ENCODE results near the gene RRP1B.
A peak's percentile ranks its signal among the peaks of the same experiment; 100 is the strongest.
"Not testable (repeated sequence)": the region's sequence is repeated elsewhere in the genome, so short reads cannot be mapped to it uniquely, and the experiment has no call there.

The RRP1B gene

DNA sequence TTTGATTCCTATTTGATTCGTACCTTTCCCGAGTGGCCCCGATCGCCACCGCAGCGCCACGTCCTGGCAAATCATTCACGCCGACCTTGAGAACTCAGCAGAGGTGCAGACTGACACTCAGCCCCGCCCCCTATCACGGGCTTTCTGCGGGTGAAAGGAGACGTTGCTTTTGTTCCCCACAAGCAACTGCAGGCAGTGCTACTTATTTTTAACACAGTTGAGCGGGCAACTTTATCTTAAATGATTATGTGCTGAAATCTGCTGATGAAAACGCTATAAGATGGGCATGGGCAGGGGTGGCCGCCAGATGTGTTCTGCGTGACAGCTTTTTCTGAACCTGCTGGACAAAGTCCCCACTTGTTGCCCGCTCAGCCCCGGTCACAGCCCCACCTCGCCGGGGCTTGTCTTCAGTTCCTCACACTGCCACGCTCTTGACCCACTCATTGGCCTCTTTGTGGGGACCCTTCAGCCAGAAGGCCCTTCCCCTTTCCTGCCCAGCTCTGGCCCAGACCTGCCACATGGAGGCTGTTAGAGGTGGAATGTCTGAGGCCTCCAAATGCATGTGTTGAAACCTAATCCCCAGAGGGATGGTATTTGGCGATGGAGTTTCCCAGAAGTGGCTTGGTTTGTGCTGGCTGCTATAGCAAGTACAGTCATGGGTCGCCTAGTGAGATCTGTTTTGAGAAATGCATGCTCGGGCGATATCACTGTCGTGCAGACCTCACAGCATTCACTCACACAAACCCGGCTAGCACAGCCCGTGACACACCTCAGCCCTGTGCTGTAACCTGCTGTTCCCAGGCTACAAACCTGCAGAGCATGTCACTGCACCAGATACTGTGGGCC is 43.9 kb downstream of the RRP1B start:
- no peak for DNase-seq

GRCh38 chr21:43707462-43707861 is 48.1 kb downstream of the RRP1B start:
- DNase-seq: no peak

GRCh38 chr21:43708745-43709381 is 49.5 kb downstream of the RRP1B start:
- no peak for DNase-seq

DNA sequence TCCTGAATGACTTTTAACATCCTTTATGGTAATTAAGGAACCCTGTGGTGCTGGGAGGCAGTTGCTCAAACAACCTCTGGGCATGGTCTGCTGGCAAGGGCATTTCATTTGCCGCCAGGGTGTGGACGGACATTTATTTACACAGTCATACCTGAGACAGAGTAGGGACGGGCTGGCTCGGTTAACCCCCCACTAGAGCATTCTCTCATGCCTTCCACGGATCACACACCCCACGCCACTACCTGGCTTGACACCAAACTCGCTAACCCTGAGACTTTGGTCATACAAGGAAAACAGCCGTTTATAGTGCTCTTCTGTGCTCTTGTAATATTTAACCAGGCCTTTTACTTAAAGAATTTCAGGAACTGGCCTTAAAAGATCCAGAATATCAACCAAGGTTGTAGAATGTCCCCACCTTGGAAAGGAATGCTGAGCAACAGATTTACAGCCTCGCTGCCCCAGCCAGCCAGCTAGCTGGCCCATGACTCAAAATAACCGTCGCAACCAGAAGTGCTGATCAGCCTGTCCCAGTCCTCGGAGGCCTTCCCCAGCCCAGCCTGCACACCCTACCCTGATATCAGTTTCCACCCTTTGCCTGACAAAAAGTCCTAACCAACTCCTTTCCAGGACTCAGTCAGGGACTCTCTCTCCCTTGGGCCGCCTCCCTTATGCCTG is 53.0 kb downstream of the RRP1B start:
- no peak for DNase-seq

DNA sequence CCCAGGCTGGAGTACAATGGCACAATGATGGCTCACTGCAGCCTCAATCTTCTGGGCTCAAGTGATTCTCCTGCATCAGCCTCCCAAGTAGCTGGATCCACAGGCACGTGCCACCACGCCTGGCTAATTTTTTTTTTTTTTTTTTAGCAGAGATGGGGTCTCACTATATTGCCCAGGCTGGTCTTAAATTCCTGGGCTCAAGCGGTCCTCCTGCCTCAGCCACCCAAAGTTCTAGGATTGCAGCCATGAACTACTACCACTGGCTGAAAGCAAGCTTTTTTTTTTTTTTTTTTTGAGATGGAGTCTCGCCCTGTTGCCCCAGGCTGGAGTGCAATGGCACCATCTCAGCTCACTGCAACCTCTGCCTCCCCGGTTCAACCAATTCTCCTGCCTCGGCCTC is 53.8 kb downstream of the RRP1B start:
- DNase-seq: not testable (repeated sequence)

GRCh38 chr21:43716376-43717165 is 57.2 kb downstream of the RRP1B start:
- no peak for DNase-seq

DNA sequence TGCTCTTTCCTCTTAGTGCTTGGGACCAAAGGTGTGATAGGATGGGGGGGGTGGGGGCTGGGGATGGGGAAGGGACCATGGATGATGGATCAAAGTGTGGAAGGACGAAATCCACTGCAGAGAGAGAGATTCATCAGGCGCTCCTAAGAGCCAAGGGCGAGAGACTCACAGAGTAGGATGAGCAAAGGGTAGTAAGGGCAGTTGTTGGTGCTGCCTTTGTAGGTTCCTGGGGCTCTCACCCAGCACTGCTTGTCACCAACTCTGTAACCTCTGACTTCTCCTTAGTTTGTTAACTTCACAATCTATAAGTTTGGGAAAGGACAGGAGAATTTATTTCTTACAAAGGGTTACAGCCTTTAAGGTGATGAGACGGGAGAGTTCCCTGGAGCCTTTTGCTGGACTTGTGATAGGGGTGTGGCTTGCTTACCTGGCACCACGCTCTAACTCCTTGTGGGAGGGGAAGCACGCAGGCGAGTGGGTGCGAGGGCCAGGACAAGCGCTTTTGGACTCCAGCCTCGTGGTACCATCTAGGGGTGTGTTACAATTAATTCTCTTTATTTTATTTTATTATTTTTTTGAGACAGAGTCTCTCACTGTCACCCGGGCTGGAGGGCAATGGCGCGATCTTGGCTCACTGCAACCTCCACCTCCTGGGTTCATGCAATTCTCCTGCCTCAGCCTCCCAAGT is 58.0 kb downstream of the RRP1B start:
- no peak for DNase-seq

DNA sequence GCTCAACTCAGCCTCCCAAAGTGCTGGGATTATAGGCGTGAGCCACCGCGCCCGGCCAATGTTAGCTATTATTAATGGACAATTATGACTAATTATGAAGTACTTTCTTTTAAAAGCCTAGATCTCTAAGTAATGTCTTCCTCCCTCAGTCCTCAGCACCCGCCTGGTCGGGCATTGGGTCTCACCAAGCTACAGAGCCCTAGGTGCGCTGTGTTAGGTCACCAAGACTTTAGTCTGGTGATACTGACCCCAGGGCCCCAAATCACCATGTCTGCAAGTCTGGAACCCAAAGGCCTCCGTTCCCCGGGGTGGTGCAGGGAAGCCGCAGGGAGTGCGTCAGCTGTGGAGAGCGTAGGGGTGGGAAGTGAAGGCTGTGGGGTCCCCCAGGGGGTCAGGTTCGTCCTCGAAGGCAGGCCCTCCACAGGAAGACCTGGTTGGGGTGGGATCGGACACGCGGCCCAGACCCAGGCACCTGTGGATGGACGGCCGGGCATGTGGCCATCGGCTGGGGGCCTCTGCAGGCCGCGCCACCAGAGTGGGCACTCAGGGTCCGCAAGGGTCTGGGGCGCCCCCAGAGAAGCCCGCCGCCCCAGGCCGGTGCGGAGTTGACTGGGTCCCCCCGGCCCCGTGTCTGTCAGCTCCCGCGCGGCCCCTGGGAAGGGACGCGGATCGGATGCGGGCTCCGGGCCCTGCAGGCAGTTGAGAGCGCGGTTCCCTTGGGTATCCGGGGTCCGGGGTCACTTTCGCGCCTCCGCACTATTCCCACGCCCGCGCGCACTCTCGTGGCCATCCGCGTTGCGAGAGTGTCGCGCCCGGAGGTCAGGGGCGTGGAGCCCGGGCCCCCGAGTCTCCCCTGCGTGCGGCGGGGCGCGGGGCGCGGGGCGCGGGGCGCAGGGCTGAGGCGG is 58.9 kb downstream of the RRP1B start:
- DNase-seq: no peak

DNA sequence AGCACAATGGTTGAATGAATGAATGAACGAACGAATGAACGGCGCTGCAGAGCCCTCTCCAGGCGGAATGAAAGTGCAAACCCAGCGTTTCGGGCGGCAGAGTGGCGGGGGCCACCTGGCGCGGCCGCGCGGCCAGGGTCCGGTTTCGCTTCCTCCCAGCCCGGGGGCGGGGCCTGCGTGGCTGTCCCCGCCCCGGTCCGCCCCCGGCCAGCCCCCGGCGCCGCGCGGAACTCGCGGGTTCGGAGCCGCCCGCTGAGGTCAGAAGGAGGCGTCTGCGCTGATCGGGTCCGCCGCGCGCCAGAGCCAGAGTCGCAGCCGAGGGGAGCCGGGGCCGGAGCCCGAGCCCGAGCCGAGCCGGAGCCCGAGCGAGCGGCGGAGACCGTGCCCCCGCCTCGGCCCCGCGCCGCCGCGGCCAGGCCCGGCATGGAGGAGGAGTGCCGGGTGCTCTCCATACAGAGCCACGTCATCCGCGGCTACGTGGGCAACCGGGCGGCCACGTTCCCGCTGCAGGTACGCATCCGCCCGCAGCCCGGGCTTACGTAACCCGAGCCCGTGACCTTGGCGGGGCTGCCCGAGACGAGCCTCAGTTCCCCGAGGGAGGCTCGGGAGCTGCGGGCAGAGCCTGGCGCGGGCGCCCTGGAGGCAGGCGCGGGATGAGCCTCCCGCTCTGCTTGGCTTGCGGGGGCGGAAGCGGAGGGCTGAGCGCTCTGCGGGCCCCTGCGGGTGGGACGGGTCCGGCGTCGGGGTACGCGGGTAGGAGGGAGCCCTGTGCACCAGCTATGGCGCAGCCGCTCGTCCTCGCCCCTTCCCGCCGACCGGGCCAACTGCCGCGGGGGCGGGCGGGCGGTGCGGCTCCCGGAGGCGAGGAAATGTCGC is 59.8 kb downstream of the RRP1B start, which contains the start of gene PDXK:
TSS of gene PDXK (plus strand) at position 258 of the 876 bp plus-strand sequence. CDS start at position 424, 166 bp downstream.
- DNase-seq: peak; percentile 85

- DNase-seq: peak; percentile 31
These were observed 60.6 kb downstream of the RRP1B start for GRCh38 chr21:43719748-43720538.

- no peak for DNase-seq
These were observed 61.3 kb downstream of the RRP1B start for GRCh38 chr21:43720539-43721166.

GRCh38 chr21:43721206-43721605 is 61.8 kb downstream of the RRP1B start:
- no peak for DNase-seq

DNA sequence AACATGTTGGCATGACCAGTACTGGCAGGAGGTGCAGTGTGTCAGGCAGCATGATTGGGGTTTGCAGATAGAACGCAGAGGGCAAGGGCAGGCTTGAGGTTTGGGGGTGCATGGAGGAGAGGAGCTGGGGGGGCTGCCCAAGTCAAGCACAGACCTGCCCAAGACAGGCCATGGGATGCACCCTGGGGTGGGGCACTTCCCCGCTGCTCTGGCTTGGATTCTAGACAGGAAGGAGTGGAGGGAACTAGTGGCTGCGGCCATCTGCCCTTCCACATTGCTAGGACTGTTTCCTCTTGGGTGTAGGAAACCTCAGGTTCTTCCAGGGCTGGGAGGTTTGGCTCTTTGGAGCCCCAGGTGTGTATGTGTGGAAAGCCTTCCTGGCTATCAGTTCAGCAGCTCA is 62.6 kb downstream of the RRP1B start:
- DNase-seq: no peak

DNA sequence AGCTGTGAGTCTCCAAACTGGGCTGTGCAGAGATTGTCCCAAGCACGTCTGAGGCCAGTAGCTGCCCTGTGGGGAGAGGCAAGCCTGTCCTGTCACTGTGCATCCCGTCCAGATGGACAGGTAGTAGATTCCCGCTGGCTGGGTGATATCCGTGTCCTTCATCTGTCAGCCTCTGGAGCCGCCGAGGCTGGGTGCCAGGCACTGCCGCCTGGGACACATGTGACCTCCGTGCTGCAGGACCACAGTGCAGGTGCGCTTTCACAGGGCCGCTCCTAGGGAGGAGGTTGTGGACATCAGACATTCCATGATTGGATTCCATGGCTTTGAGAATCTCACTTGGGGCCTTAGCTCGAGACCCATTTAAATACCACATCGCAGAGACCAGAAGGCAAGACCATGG is 64.3 kb downstream of the RRP1B start:
- DNase-seq: no peak

GRCh38 chr21:43726686-43727518 is 67.5 kb downstream of the RRP1B start:
- no peak for DNase-seq

DNA sequence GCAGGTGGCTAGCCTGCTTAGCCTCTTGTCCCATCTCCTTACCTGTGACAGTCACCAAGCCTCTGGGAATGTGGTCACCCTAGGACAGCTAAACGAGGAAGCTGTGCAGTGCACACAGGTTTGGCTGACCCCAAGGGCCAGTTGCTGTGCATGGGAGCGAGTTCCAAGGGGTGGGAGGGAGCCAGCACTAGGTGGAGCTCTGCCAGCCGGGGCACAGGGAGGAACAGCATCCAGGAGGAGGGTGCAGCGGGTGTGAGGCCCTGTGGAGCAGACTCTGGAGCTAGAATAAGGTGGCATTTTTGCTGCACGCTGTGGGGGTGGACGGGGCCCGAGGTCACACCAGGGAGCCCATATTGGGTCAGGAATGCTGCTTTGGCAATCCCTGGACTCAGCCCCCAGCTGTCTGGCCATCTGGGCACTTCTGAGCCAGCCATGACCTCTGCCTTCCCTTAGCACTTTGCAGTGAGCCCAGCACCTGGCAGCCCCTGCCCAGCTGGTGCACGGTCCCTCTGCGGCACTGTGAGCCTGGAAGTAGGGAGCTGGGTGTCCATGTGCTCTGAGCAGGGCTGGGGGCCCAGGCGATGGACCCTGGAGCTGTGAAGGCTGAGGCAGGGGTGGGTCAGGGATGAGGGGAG is 68.3 kb downstream of the RRP1B start:
- peak; percentile 71 for DNase-seq

GRCh38 chr21:43728154-43728466 is 68.8 kb downstream of the RRP1B start:
- peak; percentile 54 for DNase-seq

All from NCI-H82 (cell line).